NCI-H2171 (cell line): ENCODE results near the gene RITA1.

Experiments
- DNase-seq: peaks from one replicate; lab custom pipeline; 2025; lab: John Stamatoyannopoulos, UW

Gene RITA1

GRCh38 chr12:113230315-113231234 lies 45.1 kb downstream of the RITA1 start:
- DNase-seq = no peak

DNA sequence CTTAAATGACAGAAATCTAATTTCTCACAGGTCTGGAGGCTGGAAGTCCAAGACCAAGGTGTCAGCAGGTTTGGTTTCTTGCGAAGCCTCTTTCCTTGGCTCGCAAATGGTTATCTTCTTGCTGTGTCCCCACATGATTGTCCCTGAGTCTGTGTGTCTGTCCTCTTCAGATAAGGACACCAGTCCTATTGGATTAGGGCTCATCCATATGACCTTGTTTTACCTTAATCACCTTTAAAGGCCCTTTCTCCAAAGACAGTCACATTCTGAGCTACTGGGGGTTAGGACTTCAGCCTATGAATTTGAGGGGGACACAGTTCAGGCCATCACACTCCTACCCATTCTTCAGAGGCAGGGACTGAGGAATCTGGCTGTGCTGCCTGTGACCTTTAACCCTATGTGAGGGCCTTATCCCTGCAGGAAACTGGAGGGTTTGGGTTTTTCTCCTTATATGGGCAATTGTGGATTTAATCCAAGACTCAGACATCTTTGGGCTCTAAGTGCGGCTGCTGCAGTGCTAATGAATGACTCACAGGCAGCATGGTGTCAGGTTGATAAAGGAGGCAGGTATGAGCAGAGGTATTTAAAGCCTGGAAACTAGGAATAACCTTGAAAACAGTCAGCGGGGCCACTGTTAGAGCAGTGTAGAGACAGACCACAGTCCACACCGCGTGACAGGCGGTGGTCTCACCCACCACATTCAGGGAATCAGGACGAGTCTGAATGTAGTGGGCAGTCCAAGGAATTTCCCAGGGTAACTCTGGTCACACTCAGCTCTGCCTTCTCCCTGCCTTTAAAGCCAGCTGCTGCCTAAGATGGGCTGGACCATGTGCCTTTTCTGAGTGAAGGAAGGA lies 45.9 kb downstream of the RITA1 start:
- DNase-seq = no peak

- DNase-seq = no peak
Measured at GRCh38 chr12:113232089-113232839, 46.7 kb downstream of the RITA1 start.

GRCh38 chr12:113232840-113233585 lies 47.5 kb downstream of the RITA1 start:
- peak; percentile 96 for DNase-seq

GRCh38 chr12:113233967-113234366 lies 48.4 kb downstream of the RITA1 start:
- no peak for DNase-seq

- DNase-seq = no peak
Measured at GRCh38 chr12:113234483-113234882, 49.0 kb downstream of the RITA1 start.

DNA sequence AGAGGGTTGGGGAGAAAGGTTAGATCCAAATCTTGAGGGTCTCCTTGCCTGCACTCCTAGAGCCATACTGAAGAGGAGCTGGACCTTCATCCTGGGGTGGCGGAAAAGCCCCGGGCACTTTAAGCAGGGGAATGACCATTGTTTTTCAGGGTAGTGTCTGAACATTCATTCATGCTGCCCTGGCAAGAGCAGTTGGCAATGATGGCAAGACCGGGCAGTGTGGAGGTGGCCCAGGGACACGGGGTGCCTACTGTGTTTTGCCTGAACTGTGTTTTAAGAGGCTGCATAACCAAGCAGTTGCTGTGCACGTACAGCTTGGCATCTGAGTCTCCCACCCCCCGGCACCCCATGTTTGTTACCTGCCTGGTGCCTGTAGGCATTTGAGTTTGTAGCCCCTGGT lies 50.5 kb downstream of the RITA1 start:
- no peak for DNase-seq

GRCh38 chr12:113236539-113237399 lies 51.2 kb downstream of the RITA1 start:
- DNase-seq = no peak

- no peak for DNase-seq
Measured at GRCh38 chr12:113237748-113238147, 52.2 kb downstream of the RITA1 start.

DNA sequence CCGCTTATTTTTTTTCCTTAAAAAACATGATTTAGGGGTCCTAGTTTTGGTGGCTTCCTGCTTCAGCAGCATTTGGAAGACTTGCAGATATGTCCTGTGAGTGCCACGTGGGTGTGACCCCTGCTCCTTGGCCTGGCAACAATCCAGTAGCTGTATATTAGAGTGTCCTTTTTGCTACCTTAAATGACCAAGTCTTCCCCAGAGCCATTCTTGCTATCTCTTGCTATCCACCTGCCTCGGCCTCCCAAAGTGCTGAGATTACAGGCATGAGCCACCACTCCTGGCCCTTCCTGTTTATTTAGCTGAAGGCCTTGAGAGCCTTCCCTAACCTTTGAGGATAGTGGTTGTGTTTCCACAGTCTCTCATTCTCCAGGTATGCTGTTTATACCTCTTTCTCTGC lies 52.8 kb downstream of the RITA1 start:
- no peak for DNase-seq

DNA sequence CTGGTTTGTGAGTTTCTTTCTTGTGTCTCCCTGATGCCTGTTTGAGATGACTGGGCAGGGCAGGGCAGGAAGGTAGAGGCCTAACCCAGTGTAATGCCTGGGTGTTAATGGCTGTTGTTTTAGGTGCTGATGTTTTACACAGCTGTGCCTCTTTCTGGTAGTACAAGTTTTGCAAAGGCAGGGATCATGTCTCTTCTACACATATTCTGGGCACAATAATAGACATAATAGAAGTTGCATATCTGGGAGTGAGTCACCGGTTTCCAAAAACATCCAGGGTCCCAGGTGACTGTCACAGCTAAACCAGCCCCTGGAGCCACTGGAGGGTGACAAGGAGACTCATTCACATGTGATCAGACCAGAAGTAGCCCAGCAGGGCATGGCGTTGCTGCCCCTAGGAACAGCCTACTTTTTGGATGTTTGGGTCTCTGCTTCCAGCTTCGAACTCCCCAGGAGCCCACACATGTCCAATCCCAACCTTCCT lies 53.8 kb downstream of the RITA1 start:
- DNase-seq = no peak

DNA sequence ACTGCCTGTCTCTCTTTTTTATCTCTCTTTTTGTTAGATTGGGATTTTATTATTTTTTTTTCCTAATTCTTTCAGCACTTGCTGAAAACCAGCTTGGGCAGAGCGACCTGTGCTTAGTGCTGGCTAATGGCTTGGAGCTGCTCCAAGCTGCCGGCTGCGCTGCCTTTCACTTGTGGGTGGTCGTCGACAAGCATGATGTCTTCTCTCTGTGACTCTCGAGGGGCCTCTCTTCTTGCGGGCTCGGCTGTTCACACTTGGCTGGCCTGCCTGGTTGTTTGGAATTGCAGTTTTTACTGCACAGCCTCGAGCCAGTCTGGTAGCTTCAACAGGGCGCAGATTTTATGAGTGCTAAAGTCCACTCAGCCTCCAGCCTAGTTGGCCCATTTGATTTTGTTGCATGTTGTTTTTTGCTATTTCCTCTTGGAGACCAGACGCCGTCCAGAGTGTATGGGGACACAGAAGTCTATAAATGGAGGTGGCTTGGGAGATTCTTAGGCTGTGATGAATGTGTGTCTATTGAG lies 54.4 kb downstream of the RITA1 start:
- peak; percentile 65 for DNase-seq

DNA sequence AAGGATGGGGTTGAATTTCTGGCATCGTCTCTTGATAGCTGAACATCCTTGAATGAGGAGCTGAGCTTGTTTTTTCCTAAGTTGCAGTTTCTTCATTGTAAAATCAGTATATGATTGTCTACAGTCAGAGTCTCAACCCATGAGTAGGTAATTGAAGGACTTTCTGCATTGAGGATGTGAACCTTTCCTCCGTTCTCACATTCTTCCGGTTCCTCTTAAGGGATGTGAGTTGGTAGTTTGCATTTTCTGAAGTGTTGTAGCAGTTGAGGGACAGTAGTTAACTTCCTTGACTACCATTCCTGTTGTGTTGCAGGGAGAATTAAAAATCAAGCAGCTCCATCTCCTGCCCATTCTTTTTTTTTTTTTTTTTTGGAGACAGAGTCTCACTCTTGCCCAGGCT lies 54.9 kb downstream of the RITA1 start:
- DNase-seq = no peak

DNA sequence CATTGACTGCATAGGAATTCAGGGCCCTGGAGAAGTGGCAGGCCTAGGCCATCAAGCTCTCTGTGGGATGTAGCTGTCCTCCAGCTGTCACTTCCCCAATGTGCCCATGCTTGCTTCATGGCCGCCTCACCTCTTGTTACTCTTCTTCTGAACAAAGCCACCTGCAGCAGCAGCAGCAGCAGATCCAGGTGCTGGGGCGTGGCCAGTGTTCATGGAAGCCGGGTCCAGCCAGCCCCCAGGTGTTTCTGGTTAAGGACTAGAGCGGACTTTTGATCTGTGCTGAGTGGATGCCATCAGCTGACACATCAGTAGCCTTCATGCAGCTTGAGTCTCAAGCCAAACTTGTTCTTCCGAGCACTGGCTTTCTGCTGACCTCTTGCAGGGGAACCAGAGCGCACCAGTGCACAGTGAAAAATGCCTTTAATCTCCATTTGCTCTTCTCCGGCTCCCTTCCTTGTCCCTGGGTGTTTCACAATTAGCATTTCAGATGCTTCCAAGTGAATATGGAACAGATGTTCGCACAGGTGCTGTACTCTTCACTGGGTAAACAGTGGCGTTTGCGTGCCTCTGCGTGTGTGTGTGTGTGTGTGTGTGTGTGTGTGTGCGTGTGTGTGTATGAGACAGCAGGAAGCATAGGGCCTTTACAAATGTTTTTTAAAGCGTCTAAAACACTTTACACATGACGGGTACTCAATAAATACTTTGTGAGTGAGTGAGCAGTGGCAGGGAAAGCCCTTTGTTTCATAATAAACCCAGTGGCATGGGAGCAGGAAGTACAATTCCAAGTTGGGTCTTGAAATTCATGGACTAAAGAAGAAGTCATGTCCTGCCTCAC lies 55.9 kb downstream of the RITA1 start:
- peak; percentile 94 for DNase-seq
